ENCODE measurements around the gene UQCRC2.
"Not testable (repeated sequence)": the region's sequence is repeated elsewhere in the genome, so short reads cannot be mapped to it uniquely, and the experiment has no call there.

The UQCRC2 gene

GRCh38 chr16:21952793-21953540 lies at the start of gene UQCRC2:
Gene UQCRC2 (plus strand): TSS chr16:21953361. CDS start chr16:21953424, 63 bp downstream.
- peak; percentile 93 for ATAC-seq

- ATAC-seq, result not testable (repeated sequence)
These were observed 20.5 kb upstream of the UQCRC2 start for GRCh38 chr16:21932650-21933049.

GRCh38 chr16:21933316-21933715 lies 19.8 kb upstream of the UQCRC2 start:
- ATAC-seq, result not testable (repeated sequence)

- ATAC-seq, result not testable (repeated sequence)
These were observed 19.4 kb upstream of the UQCRC2 start for GRCh38 chr16:21933790-21934189.

- not testable (repeated sequence) for ATAC-seq
These were observed 16.9 kb upstream of the UQCRC2 start for GRCh38 chr16:21936216-21936615.

- no peak for ATAC-seq
These were observed 15.8 kb upstream of the UQCRC2 start for GRCh38 chr16:21937336-21937829.

- no peak for ATAC-seq
These were observed 12.6 kb upstream of the UQCRC2 start for GRCh38 chr16:21940570-21940969.

- ATAC-seq, result no peak
These were observed 9.6 kb upstream of the UQCRC2 start for GRCh38 chr16:21943571-21943970.

GRCh38 chr16:21946889-21947635 lies 6.1 kb upstream of the UQCRC2 start:
- peak; percentile 91 to 93 for ATAC-seq

GRCh38 chr16:21949713-21950260 lies 3.4 kb upstream of the UQCRC2 start:
- ATAC-seq, result no peak

- ATAC-seq, result no peak
These were observed 2.2 kb upstream of the UQCRC2 start for GRCh38 chr16:21950782-21951521.

GRCh38 chr16:21952040-21952792 lies 945 bp upstream of the UQCRC2 start:
- peak; percentile 49 to 57 for ATAC-seq

GRCh38 chr16:21953541-21953902 lies 361 bp downstream of the UQCRC2 start:
- no peak for ATAC-seq

GRCh38 chr16:21957714-21958346 lies 4.7 kb downstream of the UQCRC2 start:
- ATAC-seq, result no peak

GRCh38 chr16:21959050-21959449 lies 5.9 kb downstream of the UQCRC2 start:
- ATAC-seq, result peak; percentile 80 to 83

GRCh38 chr16:21962475-21962874 lies 9.3 kb downstream of the UQCRC2 start:
- peak in 1 of 2 donors; percentile 63 for ATAC-seq

GRCh38 chr16:21963887-21964286 lies 10.7 kb downstream of the UQCRC2 start:
- no peak for ATAC-seq

GRCh38 chr16:21964353-21964752 lies 11.2 kb downstream of the UQCRC2 start:
- ATAC-seq, result no peak

GRCh38 chr16:21971856-21972255 lies 18.7 kb downstream of the UQCRC2 start:
- no peak for ATAC-seq

GRCh38 chr16:21973945-21974344 lies 20.8 kb downstream of the UQCRC2 start:
- no peak for ATAC-seq

GRCh38 chr16:21980032-21980431 lies 26.9 kb downstream of the UQCRC2 start:
- ATAC-seq, result no peak

- no peak for ATAC-seq
These were observed 28.9 kb downstream of the UQCRC2 start for GRCh38 chr16:21982108-21982507.

Measured in activated CD4-positive, CD25-positive, alpha-beta regulatory T cell treated with anti-CD3 and anti-CD28 coated beads, Interleukin-2, amount 50 U/mL, for 24 hours (primary cell).